Fibroblast of the aortic adventitia (primary cell): ENCODE measurements around the gene VEZT. TPM values are rescaled to one million over a fixed set of nuclear protein-coding genes. Genes with fewer than 3 reads are reported as not detected.
A peak's percentile ranks its signal among the peaks of the same experiment; 100 is the strongest.
"Not testable (repeated sequence)": the region's sequence is repeated elsewhere in the genome, so short reads cannot be mapped to it uniquely, and the experiment has no call there.

ENCODE experiments used
- DNase-seq: peaks from one replicate; pipeline ENCODE4 v3.0.0-alpha.2; 2010; ENCODE audit warnings: low read depth
- H3K4me3 ChIP-seq: 2 replicates; pipeline ENCODE4 v1.5.1; 2011; ENCODE audit warnings: low read depth, mild to moderate bottlenecking, control low read depth, low read length, moderate library complexity
- CTCF ChIP-seq: IDR thresholded peaks from 2 replicates; pipeline ENCODE4 v1.5.1; 2011; ENCODE audit warnings: mild to moderate bottlenecking, low read length, control low read depth, inconsistent platforms; ENCODE audit not compliant: insufficient read depth
- total RNA-seq: library from RNA; depleted of rRNA; stranded (reverse); fragments of >200 nt; gene quantifications from 2 replicates; pipeline ENCODE4 v1.2.3, GENCODE V29; 2012; ENCODE audit warnings: low replicate concordance

The VEZT gene
- total RNA-seq, 1 donor: 98.6 TPM

- no peak overlapping the region for H3K4me3 ChIP-seq
These were observed 12.7 kb downstream of the VEZT start for GRCh38 chr12:95230313-95230712.

GRCh38 chr12:95231190-95231589 is 13.6 kb downstream of the VEZT start:
- no peak overlapping the region for H3K4me3 ChIP-seq
- DNase-seq: peak; percentile 70
- TF ChIP-seq CTCF: no peak

More at GRCh38 chr12:95230313-95230712, 12.7 kb downstream of the VEZT start:
- no peak for DNase-seq
- TF ChIP-seq CTCF: no peak

- DNase-seq, H3K4me3 ChIP-seq: not testable (repeated sequence)
These were observed 16.6 kb downstream of the VEZT start for GRCh38 chr12:95234187-95234586.

- not testable (repeated sequence) for H3K4me3 ChIP-seq, DNase-seq
These were observed 18.0 kb downstream of the VEZT start for GRCh38 chr12:95235621-95236020.

GRCh38 chr12:95237315-95237714 is 19.7 kb downstream of the VEZT start:
- H3K4me3 ChIP-seq: no peak overlapping the region
- DNase-seq: no peak
- TF ChIP-seq CTCF: no peak

GRCh38 chr12:95238150-95238549 is 20.5 kb downstream of the VEZT start:
- no peak overlapping the region for H3K4me3 ChIP-seq
- no peak for TF ChIP-seq CTCF
- no peak for DNase-seq

GRCh38 chr12:95239216-95239615 is 21.6 kb downstream of the VEZT start:
- no peak for TF ChIP-seq CTCF
- no peak for DNase-seq
- no peak overlapping the region for H3K4me3 ChIP-seq

- not testable (repeated sequence) for DNase-seq, H3K4me3 ChIP-seq
These were observed 22.2 kb downstream of the VEZT start for GRCh38 chr12:95239835-95240234.

- no peak for DNase-seq
- no peak for TF ChIP-seq CTCF
- H3K4me3 ChIP-seq: no peak overlapping the region
These were observed 22.9 kb downstream of the VEZT start for GRCh38 chr12:95240556-95240955.

GRCh38 chr12:95241138-95241537 is 23.5 kb downstream of the VEZT start:
- DNase-seq, H3K4me3 ChIP-seq: not testable (repeated sequence)
